HG03342 (cell line): Measurements from ENCODE around the gene RFPL4A.
"Not testable (repeated sequence)": the region's sequence is repeated elsewhere in the genome, so short reads cannot be mapped to it uniquely, and the experiment has no call there.

Experiments
- ATAC-seq: cut with Tn5 transposase; IDR thresholded peaks from one replicate; pipeline ENCODE4 v1.9.1; 2021; ENCODE audit warnings: mild to moderate bottlenecking, moderate library complexity; ENCODE audit not compliant: unreplicated experiment

Gene RFPL4A

GRCh38 chr19:55758797-55759196, at the start of gene RFPL4A:
TSS of gene RFPL4A (plus strand) at chr19:55759097. CDS start at chr19:55761801, 2,704 bp downstream.
- ATAC-seq = not testable (repeated sequence)

- ATAC-seq = no peak
These were observed 47.2 kb upstream of the RFPL4A start for GRCh38 chr19:55711719-55712118.

- no peak for ATAC-seq
These were observed 45.9 kb upstream of the RFPL4A start for GRCh38 chr19:55712804-55713631.

- no peak for ATAC-seq
These were observed 42.4 kb upstream of the RFPL4A start for GRCh38 chr19:55716531-55716930.

- no peak for ATAC-seq
These were observed 41.6 kb upstream of the RFPL4A start for GRCh38 chr19:55717251-55717650.

GRCh38 chr19:55717879-55718711, 40.8 kb upstream of the RFPL4A start:
- not testable (repeated sequence) for ATAC-seq

GRCh38 chr19:55720214-55720746, 38.6 kb upstream of the RFPL4A start:
- ATAC-seq = no peak

GRCh38 chr19:55720801-55721200, 38.1 kb upstream of the RFPL4A start:
- ATAC-seq = no peak

GRCh38 chr19:55723491-55723890, 35.4 kb upstream of the RFPL4A start:
- ATAC-seq = no peak

GRCh38 chr19:55730378-55730777, 28.5 kb upstream of the RFPL4A start:
- ATAC-seq = not testable (repeated sequence)

GRCh38 chr19:55738302-55738701, 20.6 kb upstream of the RFPL4A start, which contains the start of gene NLRP9:
TSS of gene NLRP9 (minus strand) at chr19:55738402. CDS start at chr19:55738374, 28 bp downstream.
- no peak for ATAC-seq

GRCh38 chr19:55750715-55751114, 8.2 kb upstream of the RFPL4A start:
- no peak for ATAC-seq

GRCh38 chr19:55753401-55753800, 5.5 kb upstream of the RFPL4A start:
- ATAC-seq = no peak

GRCh38 chr19:55756808-55757207, 2.1 kb upstream of the RFPL4A start:
- ATAC-seq = not testable (repeated sequence)

GRCh38 chr19:55766466-55766865, 7.6 kb downstream of the RFPL4A start:
- no peak for ATAC-seq

- not testable (repeated sequence) for ATAC-seq
These were observed 9.9 kb downstream of the RFPL4A start, which contains the start of gene RFPL4AL1 for GRCh38 chr19:55768818-55769217. TSS of gene RFPL4AL1 (plus strand) at chr19:55769118. CDS start at chr19:55771805, 2,687 bp downstream.

- ATAC-seq = not testable (repeated sequence)
These were observed 10.7 kb downstream of the RFPL4A start for GRCh38 chr19:55769632-55770031.

- no peak for ATAC-seq
These were observed 18.6 kb downstream of the RFPL4A start for GRCh38 chr19:55777528-55777927.

GRCh38 chr19:55778331-55778730, 19.4 kb downstream of the RFPL4A start:
- no peak for ATAC-seq

- no peak for ATAC-seq
These were observed 22.2 kb downstream of the RFPL4A start for GRCh38 chr19:55781112-55781511.

GRCh38 chr19:55795021-55795420, 36.1 kb downstream of the RFPL4A start:
- no peak for ATAC-seq
